NCI-H1694 (cell line): ENCODE data around the gene TANGO2.

ENCODE experiments used
- DNase-seq: peaks from one replicate; lab custom pipeline; 2025; lab: John Stamatoyannopoulos, UW

TANGO2 gene

GRCh38 chr22:20011993-20012740 is 8.7 kb upstream of the TANGO2 start:
- no peak for DNase-seq

GRCh38 chr22:20012741-20013331 is 8.1 kb upstream of the TANGO2 start:
- DNase-seq, result no peak

GRCh38 chr22:20013382-20013871 is 7.5 kb upstream of the TANGO2 start:
- DNase-seq, result no peak

DNA sequence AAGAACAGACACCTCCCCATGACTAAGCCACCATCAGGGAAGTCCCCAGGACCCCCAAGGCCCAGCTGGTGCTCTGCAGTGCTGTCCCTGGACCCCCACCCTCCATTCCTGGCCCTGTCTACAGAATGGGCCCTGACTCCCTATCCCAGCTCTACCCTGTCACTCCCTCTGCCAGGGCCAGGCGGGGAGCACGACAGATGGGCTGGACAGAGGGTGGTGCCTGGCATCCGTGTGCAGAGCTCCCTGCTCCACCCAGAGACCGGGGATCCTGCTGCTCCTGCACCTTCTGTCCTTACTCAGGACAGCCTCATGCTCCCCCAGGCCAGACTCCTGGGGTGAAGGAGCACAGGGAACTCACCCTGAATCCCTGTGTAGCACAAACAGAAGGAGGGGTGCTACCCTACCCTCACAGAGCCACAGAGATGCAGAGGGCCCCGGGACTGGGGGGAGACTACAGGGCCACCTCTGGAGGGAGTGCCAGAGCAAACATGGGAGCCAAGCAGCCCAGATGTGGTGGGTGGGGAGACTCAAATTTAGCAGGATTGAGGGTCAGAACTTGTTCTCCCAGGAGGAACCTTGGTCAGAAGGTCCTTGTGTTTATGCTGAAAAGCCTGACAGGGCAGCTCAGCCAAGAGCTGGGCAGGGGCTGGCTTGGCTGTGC is 6.3 kb upstream of the TANGO2 start:
- DNase-seq, result peak; percentile 50

DNA sequence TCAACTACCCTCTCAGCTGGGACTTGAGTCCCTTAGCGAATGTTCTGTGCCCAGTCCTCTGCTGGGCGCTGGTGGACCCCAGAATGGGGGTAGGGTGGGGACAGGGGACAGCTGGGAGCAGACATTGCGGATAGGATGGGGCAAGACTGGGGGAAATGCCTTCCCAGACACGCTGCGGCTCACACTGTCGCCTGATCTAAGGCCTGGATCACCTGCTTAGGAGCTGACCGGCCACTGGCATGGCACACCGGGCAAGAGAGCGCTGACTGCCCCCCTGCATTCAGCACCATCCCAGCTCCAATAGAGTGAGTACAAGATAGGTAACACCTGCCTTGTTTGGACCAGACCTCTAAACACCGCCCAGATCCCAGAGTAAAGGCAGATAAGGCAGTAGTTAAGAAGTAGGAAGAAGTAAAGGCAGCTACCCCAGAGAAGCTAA is 5.7 kb upstream of the TANGO2 start:
- DNase-seq, result no peak

DNA sequence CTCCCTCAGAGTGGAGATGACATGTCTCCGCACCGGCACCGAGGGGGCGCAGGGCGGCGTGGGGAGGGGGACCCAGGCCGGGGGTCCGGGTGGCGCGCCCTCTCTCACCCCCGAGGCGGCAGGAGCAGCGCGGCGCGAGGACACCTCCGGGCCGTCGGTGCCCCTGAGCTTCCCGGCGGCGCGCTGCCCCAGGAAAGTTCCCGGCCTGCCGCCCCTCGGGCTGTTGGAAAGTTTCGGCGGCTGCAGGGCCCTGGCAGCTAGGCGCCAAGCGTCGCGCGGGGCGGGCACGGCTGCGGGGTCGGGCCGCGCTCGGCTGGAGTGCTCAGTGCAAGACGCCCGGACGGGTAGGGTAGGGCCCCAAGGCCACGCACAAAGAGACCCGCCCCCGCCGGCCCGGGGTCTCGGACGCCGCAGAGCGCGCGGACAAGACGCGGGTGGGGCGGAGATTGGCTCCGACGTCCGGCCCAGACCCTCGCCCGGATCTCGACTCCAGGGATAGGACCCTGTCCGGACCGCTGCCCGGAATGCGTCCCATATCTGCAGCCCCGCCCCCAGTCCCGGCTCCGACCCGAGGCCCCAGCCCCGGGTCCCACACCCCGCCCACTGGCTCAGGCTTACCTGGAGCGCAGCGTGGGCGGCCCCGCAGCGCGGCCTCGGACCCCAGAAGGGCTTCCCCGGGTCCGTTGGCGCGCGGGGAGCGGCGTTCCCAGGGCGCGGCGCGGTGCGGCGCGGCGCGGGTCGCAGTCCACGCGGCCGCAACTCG is 4.8 kb upstream of the TANGO2 start:
- DNase-seq, result no peak

DNA sequence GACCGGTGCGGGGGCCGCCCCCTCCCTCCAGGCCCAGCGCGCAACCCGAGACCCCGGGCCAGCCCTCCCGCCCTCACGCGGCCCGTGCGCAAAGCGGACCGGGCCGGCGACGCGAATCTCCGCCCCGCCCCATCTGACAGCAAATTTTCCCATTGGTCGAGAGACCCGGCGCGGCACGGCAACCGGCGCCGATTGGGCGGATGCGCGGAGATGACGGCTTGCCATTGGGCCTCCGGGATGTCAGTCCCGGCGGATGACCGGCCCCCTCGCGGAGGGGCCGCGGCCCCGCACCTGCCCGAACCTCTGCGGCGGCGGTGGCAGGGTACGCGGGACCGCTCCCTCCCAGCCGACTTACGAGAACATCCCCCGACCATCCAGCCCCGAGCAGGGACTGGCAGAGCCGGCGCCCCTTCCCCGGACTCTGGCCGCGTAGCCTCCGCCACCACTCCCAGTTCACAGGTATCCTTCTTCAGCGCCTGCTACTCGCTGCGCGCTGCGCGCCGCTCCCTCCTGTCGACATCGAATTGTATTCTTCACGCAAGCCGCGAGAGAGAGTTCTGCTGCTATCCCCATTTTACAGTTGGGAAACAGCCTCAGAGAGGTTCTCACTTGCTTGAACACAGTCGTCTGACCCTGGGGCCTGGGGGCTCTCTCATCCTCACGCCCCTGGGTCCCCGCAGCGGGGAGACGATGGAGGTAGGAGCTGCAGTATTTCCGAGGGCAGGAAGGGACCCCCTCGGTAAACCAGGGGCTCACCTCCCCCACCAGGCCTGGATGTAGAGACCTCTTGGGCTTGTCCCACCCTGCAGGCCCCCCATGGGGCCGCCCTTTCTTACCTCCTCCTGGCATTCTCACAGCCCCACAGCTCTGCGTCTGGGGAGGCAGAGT is 3.9 kb upstream of the TANGO2 start, which contains the start of gene ARVCF:
ARVCF (minus strand) TSS at position 90 of the 888 bp plus-strand sequence. CDS start 26,029 bp downstream, outside the sequence.
- DNase-seq, result peak; percentile 73

- DNase-seq, result no peak
Measured at GRCh38 chr22:20017622-20017958, 3.3 kb upstream of the TANGO2 start.

DNA sequence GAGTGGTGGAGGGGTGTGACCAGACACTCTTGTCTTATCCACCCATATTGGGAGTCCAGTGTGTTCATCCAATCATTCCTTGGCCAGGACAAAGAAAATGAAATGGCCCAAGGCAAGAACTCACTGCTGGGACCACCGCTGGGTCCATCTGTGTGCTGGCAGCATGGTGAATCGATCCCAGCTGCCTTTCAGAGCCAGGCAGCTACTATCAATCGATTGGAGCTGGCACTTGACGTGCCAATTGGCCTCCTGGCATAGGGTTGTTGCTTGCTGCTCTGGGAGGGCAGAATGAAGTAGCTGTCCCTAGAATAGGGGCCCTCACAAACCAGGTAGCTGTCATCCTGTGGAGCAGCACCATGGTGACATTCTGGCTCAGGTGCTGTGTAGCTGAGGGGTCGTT is 2.9 kb upstream of the TANGO2 start:
- no peak for DNase-seq

DNA sequence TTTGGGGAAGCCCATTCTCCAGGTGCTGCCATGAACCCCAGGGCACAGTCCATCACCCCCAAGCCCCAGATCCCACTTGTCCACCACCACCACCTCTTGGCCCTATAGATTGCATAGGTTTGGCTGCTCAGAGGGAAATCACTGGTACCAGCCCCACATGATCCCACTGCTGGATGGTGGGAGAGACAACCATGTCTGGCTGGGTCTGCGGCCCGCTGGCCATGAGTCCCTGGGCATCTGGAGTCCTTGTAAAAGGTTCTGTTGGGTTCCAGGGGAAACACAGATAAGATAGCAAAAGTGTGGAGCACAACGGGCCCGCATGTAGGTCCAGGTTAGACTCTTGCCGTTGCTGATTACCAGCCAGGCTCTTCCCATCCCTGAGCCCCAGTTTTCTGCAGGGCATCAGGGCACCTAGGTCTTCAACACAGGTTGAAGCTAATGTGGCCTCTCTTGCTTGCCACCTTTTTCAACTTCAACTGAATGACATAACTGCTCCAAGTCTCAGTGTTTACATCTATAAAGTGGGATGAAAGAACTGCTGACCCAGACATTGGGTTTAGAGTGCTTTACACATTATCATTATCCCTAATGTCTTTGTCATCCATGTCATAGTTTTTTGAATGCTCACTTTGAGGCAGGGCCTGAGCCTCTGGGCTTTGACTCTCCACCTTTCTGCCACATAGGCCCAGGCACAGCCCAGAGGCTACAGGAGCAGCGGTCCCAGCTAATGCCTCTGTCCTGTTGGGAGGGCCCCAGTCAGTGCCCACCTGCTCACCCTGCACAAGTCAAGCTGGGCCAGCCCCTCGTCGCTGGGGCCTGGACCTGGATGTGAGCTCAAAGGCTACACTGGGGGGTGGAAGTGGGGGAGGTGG is 1.0 kb upstream of the TANGO2 start:
- DNase-seq, result no peak

DNA sequence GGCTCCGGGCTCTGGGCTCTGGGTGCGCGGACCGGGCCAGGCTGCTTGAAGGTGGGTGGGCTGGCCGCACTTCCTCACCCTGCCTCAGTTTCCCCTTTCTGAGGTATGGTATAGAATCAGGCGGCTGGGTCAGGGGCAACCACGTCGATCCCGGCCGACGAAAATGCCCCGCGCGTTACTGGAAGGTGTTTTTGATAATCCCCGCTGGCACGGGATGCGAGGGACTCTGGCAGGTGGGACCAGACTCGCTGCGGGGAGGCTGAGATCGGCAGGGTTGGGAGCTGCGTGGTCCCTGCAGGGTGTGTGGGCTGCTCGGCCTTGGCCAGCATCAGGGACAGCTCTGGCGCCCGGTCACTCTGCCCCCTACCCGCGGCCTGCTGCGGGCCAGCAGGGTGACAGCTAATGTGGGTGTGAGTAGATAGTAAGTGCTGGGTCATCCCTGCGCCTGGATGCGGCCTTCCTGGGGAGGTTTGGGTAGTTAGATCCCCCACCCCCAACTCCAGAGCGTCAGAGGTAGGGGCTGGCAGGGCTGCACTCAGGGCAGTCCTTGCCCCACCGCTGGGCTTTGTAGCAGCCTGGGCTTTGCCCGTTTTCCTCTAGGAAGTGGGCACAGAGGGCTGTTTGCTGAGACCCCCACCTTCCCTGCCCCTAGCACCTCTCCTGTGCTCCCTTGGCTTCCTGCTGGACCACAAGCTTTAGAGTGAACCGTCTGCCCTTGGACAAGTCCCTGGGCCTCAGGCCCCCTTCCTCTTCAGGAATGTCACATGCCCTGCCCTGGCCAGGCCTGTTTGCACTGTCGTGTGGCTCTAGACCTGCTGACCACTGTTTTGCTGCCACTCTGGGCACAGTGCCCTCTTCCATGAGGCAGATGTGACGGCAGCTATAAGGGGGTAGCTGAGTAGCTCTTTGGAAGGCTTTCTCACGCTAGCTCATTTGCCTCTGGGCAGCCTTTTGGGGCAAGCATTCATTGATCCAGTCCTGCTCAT is 579 bp downstream of the TANGO2 start:
- no peak for DNase-seq

DNA sequence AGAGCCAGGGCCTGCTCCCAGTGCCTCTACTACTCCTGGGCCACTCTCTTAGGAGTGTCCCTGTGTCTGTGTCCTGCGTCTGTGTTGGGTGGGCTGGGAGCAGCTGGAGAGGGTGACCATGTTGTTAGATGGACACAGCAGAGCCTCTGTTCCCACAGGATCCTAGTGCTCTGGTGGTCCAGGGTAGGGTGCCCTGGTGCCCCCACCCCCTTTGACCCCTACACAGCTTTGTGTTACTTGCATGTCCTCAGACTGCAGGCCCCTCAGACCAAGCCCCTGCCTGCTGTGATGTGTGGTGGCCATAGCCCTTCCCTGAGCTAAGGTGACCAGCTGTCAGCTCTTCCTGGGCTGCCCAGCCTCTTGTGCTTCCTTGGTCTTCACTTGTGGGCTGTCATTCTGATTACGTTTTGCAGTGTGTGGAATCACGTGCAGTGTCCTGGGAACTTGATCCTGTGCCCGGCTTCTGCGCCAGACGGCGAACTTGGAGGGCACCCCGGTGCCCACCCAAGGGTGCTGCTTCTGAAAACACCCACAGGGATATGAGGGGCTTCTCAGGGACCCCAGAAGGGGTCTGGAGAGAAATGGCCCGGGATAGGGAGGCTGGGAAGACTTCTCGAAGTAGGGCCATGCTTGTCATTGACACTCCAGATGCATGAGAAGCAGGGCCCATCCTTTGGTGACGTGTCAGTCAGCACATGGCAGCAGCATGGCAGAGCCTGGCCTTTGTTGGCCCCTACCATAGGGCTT is 1.5 kb downstream of the TANGO2 start:
- DNase-seq, result no peak

GRCh38 chr22:20022978-20023613 is 2.2 kb downstream of the TANGO2 start:
- no peak for DNase-seq

DNA sequence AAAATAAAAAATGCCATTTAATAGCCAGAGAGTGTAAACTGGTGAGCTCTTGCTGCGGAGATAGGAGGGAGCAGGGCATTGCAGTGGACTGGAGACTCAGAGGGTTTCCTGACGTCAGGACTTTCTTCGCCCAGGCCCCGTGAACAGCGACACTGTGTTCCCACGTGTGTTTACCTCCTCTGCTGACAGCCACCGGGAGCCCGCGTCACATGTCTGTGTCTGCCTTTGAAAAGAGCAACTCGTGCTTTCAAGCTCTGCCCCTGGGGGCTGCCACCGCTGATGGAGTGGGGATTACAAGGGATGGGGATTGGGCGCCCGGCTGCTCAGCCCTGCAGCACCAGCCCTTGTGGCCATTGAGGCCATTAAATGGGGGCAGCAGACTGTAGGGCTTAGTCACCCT is 3.3 kb downstream of the TANGO2 start:
- DNase-seq, result no peak

GRCh38 chr22:20024650-20025397 is 3.9 kb downstream of the TANGO2 start:
- DNase-seq, result no peak

DNA sequence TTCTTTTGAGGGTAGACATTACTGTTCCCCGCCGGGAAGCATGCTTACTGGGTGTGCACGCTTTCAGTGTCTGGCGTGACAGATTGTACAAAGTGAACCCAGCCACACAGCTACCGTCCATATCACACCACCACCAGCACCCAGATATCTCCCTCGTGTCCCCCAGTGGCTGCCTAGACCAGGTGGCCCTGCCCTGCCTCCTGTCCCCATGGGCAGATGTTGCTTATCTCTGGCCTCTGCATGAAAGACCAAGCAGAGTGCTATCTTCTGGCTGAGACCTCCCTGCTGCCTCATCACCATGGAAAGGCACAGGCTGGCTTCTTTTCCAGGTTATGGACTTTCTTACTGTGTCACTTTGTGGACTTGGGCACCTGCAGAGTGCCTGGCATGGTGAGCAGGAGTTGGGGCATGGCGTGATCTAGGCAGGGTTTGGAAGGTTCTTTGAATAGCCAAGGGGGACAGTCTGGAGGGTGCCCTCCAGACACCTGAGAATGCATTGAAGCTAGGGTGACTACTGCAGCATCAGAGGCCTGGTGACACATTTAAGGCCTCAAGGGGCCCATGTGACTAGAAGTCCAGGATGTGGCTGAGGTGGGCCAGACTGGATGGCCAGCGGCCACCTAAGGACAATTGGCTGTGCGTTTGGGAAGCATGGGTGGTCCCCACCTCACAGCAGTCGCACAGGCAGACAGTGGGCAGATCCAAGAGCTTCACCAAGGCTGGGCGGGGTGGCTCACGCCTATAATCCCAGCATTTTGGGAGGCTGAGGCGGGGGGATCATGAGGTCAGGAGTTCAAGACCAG is 4.7 kb downstream of the TANGO2 start:
- no peak for DNase-seq
